ENCODE data around the gene ADAMTS6. TPM values are rescaled to one million over a fixed set of nuclear protein-coding genes. Genes with fewer than 3 reads are reported as not detected.

ADAMTS6 gene
- polyA plus RNA-seq, 1 experiment: 28.0 TPM

DNA sequence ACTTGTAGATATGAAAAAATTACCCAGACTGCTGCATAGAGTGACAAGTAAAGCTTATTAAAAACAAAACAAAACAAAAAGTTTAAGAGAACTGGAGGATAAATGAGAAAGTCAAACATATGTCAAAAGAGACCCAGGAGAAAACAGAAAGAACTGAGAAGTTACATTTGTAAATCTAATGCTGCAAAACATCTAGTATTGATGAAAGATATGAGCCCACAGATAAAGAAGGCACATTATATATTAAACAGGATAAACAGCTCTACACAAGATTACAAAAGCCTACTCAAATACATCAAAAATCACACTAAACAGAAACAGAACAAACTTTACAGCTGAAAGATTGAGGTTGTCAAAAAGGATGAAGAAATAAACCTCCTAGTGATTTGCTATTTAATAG, 55.1 kb downstream of the ADAMTS6 start:
- TF ChIP-seq, protein P1, sequence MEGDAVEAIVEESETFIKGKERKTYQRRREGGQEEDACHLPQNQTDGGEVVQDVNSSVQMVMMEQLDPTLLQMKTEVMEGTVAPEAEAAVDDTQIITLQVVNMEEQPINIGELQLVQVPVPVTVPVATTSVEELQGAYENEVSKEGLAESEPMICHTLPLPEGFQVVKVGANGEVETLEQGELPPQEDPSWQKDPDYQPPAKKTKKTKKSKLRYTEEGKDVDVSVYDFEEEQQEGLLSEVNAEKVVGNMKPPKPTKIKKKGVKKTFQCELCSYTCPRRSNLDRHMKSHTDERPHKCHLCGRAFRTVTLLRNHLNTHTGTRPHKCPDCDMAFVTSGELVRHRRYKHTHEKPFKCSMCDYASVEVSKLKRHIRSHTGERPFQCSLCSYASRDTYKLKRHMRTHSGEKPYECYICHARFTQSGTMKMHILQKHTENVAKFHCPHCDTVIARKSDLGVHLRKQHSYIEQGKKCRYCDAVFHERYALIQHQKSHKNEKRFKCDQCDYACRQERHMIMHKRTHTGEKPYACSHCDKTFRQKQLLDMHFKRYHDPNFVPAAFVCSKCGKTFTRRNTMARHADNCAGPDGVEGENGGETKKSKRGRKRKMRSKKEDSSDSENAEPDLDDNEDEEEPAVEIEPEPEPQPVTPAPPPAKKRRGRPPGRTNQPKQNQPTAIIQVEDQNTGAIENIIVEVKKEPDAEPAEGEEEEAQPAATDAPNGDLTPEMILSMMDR (IDR thresholded peaks at IDR 0.05; ENCODE audit: insufficient read depth, low read depth, low read length): no peak
- ChIA-PET POLR2A (no interaction called here), CTCF (no interaction called here)
- Histone ChIP-seq H3K4me3 (ENCODE audit: low read depth, low read length) (no peak overlapping the region), H3K36me3 (ENCODE audit: control insufficient read depth, insufficient read depth, low read length) (0 out of 2 replicates have a peak, but pooled peaks cover 1% of the 10 kb centered on the region), H3K27me3 (ENCODE audit: control insufficient read depth, insufficient read depth, low read length) (no peaks in the 10 kb centered on the region)
- DNase-seq (ENCODE audit: low read depth): no peak

- DNase-seq (ENCODE audit: low read depth): no peak
- Histone ChIP-seq H3K27me3 (ENCODE audit: control insufficient read depth, insufficient read depth, low read length) (no peaks in the 10 kb centered on the region), H3K36me3 (ENCODE audit: control insufficient read depth, insufficient read depth, low read length) (peaks cover 1% of the 10 kb centered on the region), H3K4me3 (ENCODE audit: low read depth, low read length) (no peak overlapping the region)
- ChIA-PET CTCF (no interaction called here), POLR2A (no interaction called here)
- TF ChIP-seq, protein P1 (IDR thresholded peaks at IDR 0.05; ENCODE audit: insufficient read depth, low read depth, low read length): no peak
These were observed 58.1 kb downstream of the ADAMTS6 start for GRCh38 chr5:65423623-65424022.

DNA sequence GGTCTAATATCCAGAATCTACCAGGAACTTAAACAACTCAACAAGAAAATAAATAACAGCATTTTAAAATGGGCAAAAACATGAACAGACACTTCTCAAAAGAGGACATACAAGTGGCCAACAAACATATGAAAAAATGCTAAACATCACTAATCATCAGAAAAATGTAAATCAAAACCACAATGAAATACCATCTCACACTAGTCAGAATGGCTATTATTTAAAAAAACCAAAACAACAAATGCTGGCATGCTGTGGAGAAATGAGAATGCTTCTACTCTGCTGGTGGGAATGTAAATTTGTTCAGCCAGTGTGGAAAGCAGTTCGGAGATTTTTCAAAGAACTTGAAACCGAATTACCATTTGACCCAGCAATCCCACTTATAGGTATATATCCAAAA, 63.1 kb downstream of the ADAMTS6 start:
- DNase-seq (ENCODE audit: low read depth): no peak

DNA sequence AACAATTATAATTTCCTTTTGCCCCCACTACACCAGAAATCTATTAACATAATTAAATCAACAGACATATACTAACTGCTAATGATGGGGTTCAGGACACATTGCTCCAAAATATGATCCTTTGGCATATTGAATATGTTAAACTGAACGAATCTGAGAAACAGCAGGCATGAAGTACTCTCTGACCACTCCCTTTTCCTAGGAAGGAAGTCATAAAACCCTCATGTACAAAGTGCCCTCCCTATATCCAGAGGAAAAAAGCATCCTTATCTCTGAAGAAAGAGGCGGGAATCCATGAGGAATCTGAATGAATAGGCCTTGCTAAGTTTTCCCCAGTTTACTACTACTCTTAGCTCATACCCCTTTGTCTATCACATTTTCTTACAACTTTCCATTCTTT, 67.9 kb downstream of the ADAMTS6 start:
- ChIA-PET POLR2A (no interaction called here), CTCF (no interaction called here)
- DNase-seq (ENCODE audit: low read depth): no peak
- Histone ChIP-seq H3K27me3 (ENCODE audit: control insufficient read depth, insufficient read depth, low read length) (no peaks in the 10 kb centered on the region), H3K4me3 (ENCODE audit: low read depth, low read length) (no peak overlapping the region), H3K36me3 (ENCODE audit: control insufficient read depth, insufficient read depth, low read length) (peaks cover 5% of the 10 kb centered on the region; the same call in 1 of the 2 replicates)
- TF ChIP-seq, protein P1 (IDR thresholded peaks at IDR 0.05; ENCODE audit: insufficient read depth, low read depth, low read length): no peak

More for the DNA sequence above, 63.1 kb downstream of the ADAMTS6 start:
- no peaks in the 10 kb centered on the region for H3K27me3 ChIP-seq (ENCODE audit: control insufficient read depth, insufficient read depth, low read length)
- POLR2A ChIA-PET: no interaction called here
- H3K36me3 ChIP-seq (ENCODE audit: control insufficient read depth, insufficient read depth, low read length): peaks cover 6% of the 10 kb centered on the region
- TF ChIP-seq, protein P1 (IDR thresholded peaks at IDR 0.05; ENCODE audit: insufficient read depth, low read depth, low read length): no peak
- H3K4me3 ChIP-seq (ENCODE audit: low read depth, low read length): no peak overlapping the region
- CTCF ChIA-PET: no interaction called here

DNA sequence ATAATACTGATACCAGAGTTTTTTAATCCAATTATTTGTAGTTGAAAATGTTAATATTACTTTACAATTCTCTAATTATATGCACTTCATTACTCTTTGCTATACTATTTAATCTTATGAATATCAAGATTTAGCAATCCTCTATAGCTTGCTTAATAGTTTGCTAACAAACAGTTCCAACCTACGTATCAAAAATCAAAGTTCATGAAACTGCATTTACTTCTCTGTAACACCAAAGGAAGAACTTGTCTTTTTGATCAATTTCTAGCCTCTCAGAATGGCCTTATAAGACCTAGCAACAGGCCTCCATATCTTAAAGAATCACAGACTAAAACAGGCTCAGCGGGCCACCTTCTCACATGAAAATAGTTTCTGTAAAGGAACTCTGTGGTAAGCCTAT, 68.9 kb downstream of the ADAMTS6 start:
- DNase-seq (ENCODE audit: low read depth): no peak
- Histone ChIP-seq H3K4me3 (ENCODE audit: low read depth, low read length) (no peak overlapping the region), H3K36me3 (ENCODE audit: control insufficient read depth, insufficient read depth, low read length) (peaks cover 5% of the 10 kb centered on the region; the same call in 1 of the 2 replicates), H3K27me3 (ENCODE audit: control insufficient read depth, insufficient read depth, low read length) (no peaks in the 10 kb centered on the region)
- ChIA-PET POLR2A (no interaction called here), CTCF (no interaction called here)
- TF ChIP-seq, protein P1 (IDR thresholded peaks at IDR 0.05; ENCODE audit: insufficient read depth, low read depth, low read length): no peak

Measured in BJ (cell line).